IPS-18c (cell line): Measurements from ENCODE around the gene RFPL3.
A peak's percentile ranks its signal among the peaks of the same experiment; 100 is the strongest.

Experiments
- H3K4me3 ChIP-seq: 2 replicates; pipeline ENCODE4 v1.7.0; 2013; ENCODE audit warnings: low read depth, mild to moderate bottlenecking, low read length, moderate library complexity; ENCODE audit not compliant: insufficient read depth
- H3K9me3 ChIP-seq: one replicate; pipeline ENCODE4 v1.6.1; 2013; ENCODE audit warnings: mild to moderate bottlenecking, low read length, moderate library complexity; ENCODE audit not compliant: control insufficient read depth, insufficient read depth

Gene RFPL3

DNA sequence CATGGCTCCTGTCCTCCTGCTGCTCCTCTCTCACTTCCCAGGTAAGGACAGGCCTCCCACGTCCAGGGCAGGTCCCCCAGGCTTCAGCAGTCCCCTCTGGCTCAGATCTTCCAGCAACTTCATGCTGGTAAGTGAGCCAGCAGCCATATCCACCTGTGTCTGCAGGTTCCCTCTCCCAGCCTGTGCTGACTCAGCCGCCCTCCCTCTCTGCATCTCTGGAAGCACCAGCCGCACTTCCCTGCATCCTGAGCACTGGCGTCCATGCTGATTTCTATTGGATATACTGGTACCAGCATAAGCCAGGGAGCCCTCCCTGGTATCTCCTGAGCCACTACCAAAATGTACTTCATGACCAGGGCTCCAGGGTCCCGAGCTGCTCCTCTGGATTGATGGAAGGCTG lies 19.0 kb downstream of the RFPL3 start:
- no peak overlapping the region for H3K4me3 ChIP-seq
- no peaks in the 10 kb centered on the region for H3K9me3 ChIP-seq

DNA sequence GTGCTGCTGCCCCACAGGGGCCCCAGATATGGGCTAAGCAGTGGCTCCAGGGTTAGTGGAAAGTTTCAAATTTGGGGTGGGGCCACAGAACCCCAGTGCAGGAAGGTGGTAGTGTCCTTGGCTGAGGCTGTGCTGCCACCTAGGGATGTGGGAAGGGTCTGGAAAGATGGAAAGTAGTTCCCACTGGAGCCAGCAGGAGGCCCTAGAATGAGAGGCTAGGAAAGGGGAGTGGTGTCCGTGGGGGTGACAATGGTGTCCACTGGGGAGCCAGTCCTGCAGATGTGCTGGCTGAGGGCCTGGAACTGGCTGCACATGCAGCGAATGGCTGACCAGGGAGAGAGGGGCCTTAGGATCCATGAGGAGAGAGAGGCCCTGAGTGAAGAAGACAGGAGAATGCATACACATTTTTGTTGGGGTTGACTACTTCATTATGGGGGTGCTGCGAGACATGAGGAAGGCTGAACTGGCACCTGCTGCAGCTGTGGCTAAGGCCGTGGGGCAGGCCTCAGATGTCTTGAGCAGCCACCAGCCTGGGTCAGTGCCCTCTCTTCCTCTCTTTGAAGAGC lies 21.1 kb downstream of the RFPL3 start:
- no peaks in the 10 kb centered on the region for H3K9me3 ChIP-seq
- no peak overlapping the region for H3K4me3 ChIP-seq

DNA sequence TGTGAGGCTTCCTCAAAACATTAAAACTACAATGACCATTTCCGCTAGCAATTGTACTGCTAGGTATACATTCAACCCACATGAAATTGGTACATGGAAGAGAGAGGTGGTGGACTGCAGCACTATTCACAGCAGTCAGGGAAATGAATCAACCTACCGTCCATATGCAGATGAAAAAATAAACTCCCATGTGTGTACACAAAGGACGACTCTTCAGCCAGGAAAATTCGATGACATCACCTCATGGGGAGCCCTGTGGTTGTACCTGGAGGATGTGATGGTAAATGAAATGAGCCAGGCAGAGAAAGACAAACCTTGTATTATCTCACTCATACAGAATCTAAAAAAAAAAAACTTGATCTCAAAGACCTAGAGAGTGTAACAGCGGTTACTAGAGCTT lies 23.3 kb downstream of the RFPL3 start:
- H3K4me3 ChIP-seq = no peak overlapping the region
- no peaks in the 10 kb centered on the region for H3K9me3 ChIP-seq

DNA sequence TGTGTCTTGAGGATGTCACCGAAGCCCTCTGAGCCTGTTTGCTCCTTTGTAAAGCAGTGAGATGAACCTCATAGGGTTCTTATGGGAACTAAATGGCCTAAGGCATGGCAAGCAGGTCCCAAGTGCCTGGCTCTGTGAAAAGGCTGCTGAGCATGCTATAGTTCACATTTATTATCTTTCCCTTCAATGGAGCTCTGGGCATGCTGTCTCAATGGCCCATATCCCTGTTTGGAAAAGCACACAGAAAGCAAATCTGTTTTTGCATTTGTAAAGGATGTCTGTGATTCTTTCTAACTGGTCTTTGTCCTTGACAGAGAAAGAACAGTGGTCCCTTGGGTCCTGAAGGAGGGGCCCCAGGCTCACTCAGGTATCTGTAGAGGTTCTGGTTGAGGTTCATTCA lies 28.0 kb downstream of the RFPL3 start:
- Histone ChIP-seq H3K9me3 (no peaks in the 10 kb centered on the region), H3K4me3 (no peak overlapping the region)

DNA sequence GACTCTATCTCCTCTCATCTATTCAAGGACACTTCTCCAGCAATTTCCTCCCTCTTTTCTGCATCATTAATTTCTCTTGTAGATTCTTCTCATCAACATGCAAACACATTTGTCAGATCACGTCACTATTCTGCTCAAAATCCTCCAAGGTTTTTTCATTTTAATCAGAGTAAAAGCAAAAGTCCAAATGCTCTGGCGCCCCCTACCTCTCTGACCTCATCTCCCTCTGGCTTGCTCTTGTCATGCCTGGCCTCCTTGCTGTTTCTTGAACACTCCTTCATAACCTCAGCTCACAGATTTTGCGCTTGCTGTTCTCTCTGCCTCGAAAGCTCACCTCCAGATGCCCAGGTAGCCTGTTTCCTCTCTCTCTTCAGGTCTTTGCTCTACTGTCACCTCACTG lies 32.0 kb downstream of the RFPL3 start:
- H3K9me3 ChIP-seq = no peaks in the 10 kb centered on the region
- no peak overlapping the region for H3K4me3 ChIP-seq

DNA sequence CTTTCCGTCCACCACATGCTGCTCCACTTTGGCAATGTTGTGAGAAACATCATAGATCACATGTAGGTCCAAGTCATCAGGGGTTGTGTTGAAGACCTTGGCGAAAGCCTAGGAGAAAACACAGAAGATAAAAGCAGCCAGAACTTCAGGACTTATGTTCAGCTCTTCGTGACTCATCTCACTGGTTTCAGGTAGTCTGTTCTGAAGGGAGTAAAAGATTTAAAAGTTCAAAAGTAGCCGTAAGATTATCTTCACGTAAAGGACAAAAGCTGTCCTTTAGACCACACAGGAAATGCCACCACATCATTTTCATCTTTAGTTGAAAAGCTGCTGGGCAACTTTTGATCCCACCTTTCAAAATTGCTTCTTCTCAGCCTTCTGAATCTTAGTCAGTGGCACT lies 37.4 kb downstream of the RFPL3 start:
- H3K9me3 ChIP-seq = no peaks in the 10 kb centered on the region

DNA sequence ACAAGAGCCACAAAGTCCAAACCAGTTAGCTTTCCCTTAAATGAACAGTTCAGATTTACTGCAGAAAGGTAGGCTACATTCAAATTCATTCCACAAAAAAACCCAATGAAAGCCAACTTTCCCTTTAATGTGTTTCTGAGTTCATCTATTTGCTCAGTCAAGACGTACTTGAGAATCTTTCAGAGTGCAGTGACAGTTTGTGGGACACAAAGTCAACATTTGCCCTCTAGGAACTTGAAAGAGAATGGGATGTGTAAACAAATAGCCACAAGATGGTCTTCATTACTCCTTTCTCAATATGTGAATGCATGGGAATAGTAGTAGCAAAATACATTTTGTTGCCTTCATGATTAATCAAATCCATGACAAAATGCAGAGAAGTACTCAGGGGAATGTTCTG lies 38.6 kb downstream of the RFPL3 start:
- H3K4me3 ChIP-seq = no peak overlapping the region
- no peaks in the 10 kb centered on the region for H3K9me3 ChIP-seq

More for the DNA sequence above, 37.4 kb downstream of the RFPL3 start:
- H3K4me3 ChIP-seq = no peak overlapping the region

DNA sequence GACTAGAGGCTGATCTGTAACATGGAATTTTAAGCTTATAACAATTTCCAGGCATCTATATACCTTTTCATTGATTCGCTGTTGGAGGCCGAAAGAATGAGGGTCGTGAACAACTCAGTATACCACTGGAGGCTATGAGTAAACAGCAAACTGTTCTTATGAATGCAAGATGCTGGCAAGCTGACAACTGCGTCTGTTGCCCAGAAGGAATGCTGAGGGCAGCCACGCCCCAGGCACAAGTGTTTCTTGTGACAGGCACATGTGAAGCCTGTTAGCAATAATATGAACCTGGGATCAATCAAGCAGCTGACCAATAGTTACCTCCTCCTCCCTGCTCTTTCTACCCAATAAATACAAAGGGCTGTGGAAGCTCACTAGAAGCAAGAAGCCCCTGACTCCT lies 39.1 kb downstream of the RFPL3 start:
- Histone ChIP-seq H3K9me3 (no peaks in the 10 kb centered on the region), H3K4me3 (no peak overlapping the region)

DNA sequence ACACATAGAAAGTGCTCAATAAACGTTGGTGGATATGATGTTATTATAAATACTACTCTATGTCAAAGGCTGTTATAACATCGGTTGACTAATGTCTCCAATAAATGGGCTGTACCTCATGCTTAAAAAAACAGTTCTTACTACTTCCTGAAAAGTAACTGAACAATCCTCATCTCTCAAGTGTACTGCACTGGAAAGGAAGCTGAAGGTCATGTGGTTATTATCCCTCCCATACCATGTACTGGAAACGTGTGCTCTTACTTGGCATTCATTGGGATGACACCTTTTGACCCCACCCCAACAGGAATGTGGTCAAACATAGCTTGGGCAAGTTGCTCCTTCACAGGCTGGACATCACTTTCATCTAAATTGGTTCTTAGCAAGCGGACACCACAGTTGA lies 43.8 kb downstream of the RFPL3 start:
- H3K9me3 ChIP-seq = no peaks in the 10 kb centered on the region
- no peak overlapping the region for H3K4me3 ChIP-seq

DNA sequence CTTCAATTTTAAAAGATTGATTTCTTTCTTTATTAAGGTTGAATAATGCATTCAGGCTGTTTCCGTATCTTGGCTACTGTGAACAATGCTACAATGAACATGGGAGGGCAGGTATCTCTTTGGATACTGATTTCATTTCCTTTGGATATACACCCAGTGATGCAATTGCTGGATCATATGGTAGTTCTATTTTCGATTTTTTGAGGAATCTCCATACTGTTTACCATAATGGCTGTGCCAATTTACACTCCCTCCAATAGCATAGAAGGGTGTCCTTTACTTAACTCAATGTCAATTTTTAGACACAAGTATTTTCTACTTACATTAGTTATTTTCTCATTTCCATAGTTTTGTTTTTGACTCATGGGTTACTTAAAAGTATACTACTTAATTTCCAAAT lies 46.4 kb downstream of the RFPL3 start:
- no peak overlapping the region for H3K4me3 ChIP-seq
- no peaks in the 10 kb centered on the region for H3K9me3 ChIP-seq

DNA sequence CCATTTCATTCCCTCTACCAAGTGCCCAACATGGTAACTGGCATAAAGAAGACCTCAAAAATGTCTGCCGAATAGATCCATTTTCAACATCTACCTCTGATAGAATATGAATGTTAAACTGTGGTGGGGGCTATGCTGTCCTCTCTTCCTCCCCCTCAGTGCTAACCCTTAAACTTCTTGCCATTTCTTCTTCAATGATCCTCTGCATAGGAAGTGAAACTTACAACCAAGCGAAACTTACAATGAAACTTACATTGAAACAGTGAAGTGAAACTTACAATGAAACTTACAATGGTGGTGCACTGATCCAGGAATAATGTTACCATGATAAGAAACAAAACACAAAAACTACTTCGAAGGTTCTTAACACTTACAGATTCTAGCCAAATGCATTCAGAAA lies 49.6 kb downstream of the RFPL3 start:
- Histone ChIP-seq H3K4me3 (no peak overlapping the region), H3K9me3 (no peaks in the 10 kb centered on the region)

DNA sequence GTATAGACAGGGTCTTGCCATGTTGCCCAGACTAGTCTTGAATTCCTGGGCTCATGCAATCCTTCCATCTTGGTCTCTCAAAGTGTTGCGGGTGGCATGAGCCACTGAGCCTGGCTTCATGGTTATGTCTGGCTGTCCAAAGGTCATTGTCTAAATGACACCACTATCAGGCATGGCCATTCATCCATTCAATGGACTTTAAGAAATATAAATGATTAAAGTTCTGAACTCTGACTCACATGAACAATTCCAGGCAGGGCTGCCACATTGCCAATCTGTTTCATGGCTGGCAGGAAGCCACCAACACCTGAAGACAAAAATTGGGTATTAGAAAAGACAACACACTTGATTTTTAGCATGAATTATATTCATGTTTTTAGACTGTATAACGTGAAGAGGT lies 50.3 kb downstream of the RFPL3 start:
- no peaks in the 10 kb centered on the region for H3K9me3 ChIP-seq
- no peak overlapping the region for H3K4me3 ChIP-seq

DNA sequence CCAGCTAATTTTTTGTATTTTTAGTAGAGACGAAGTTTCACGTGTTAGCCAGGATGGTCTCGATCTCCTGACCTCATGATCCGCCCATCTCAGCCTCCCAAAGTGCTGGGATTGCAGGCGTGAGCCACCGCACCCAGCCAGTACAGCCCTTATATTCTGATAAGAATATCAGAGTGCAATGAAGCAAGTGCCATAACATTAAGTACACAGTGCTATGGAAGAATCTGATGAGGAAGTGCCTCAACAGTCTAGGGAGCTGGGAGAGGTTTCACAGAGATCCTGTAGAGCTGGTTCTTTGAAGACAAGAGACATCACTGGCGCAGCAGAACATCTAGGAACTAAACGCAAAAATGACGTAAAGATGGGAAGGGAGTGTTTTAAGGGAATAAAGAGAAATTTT lies 52.3 kb downstream of the RFPL3 start:
- Histone ChIP-seq H3K4me3 (no peak overlapping the region; the same call in 1 of the 2 replicates), H3K9me3 (no peaks in the 10 kb centered on the region)

DNA sequence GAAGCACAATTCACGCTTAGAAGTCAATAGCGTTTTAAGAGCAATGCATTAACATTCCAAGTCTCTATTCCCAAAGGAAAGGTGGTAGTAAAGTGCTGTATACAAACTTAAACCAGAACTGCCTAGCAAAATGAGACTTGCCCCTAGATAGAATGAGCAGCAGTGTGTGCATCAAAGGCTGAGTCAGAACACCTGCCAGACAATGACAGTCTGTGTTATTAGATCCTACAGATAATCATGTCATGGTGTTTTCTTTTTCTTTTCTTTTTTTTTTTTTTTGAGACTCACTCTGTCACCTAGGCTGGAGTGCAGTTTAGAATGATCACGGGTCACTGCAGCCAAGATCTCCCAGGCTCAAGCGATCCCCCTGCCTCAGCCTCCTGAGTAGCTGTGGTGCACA lies 52.8 kb downstream of the RFPL3 start:
- H3K9me3 ChIP-seq = no peaks in the 10 kb centered on the region
- peak overlapping the region; percentile 90; the same call in 1 of the 2 replicates for H3K4me3 ChIP-seq
